ENCODE data around the gene GPA33. TPM values are rescaled to one million over a fixed set of nuclear protein-coding genes. Genes with fewer than 3 reads are reported as not detected.
A peak's percentile ranks its signal among the peaks of the same experiment; 100 is the strongest.

Gene GPA33
- total RNA-seq, 4 donors from 2014 or later, result 15.7 to 397 (median 317) TPM

- Histone ChIP-seq H3K4me3 (peak overlapping the region; percentile 25 to 61 (median 42)), H3K27me3 (no peaks in the 10 kb centered on the region), H3K27ac (peak overlapping the region in 3 of 4 donors; percentile 42 to 71 (median 45)), H3K4me1 (peaks cover 0 to 6% (median 2%) of the 10 kb centered on the region in 4 donors), H3K36me3 (no peaks in the 10 kb centered on the region), H3K9me3 (no peaks in the 10 kb centered on the region)
- peak in 2 of 3 donors; percentile 81 to 87 for DNase-seq
- TF ChIP-seq CTCF (IDR thresholded peaks at IDR 0.05) (no peak), POLR2A (IDR thresholded peaks at IDR 0.05) (peak; percentile 49 to 50)
Measured at GRCh38 chr1:167121375-167122120, 31.4 kb upstream of the GPA33 start.

GRCh38 chr1:167120899-167121298 lies 30.7 kb upstream of the GPA33 start:
- Histone ChIP-seq H3K4me3 (peak overlapping the region; percentile 25 to 61 (median 42)), H3K4me1 (peaks cover 0 to 6% (median 2%) of the 10 kb centered on the region in 4 donors), H3K36me3 (no peaks in the 10 kb centered on the region), H3K9me3 (no peaks in the 10 kb centered on the region), H3K27ac (peak overlapping the region in 3 of 4 donors; percentile 42 to 71 (median 45)), H3K27me3 (no peaks in the 10 kb centered on the region)
- peak in 2 of 6 experiments; percentile 21 to 31 for TF ChIP-seq CTCF (IDR thresholded peaks at IDR 0.05)
- TF ChIP-seq POLR2A (IDR thresholded peaks at IDR 0.05), result no peak
- DNase-seq, result no peak

- Histone ChIP-seq H3K9me3 (no peaks in the 10 kb centered on the region), H3K4me1 (peaks cover 0 to 6% (median 2%) of the 10 kb centered on the region in 4 donors), H3K4me3 (no peak overlapping the region), H3K27ac (peak overlapping the region in 2 of 4 donors; percentile 44 to 50), H3K36me3 (no peaks in the 10 kb centered on the region), H3K27me3 (no peaks in the 10 kb centered on the region)
- DNase-seq, result no peak
- no peak for TF ChIP-seq POLR2A (IDR thresholded peaks at IDR 0.05)
- no peak for TF ChIP-seq CTCF (IDR thresholded peaks at IDR 0.05)
Measured at GRCh38 chr1:167119696-167120095, 29.5 kb upstream of the GPA33 start.

DNA sequence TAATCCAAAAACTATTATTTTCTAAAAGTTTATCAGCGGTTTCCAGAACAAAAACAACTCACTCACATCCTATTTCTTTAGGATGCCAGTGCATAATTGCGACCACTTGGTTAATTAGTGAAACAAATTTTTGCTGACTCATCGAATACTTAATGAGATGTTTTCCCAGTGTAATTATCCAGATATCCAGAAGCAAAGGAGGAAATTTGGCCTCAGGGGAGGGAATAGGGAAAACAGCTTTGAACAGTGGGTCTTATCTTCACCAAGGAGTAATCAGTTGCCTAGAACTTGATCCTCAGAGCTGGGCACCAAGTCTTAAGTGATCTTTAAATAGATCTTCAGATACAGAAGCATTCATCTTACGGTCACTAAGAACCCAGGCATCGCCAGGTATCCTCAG lies 28.0 kb upstream of the GPA33 start:
- H3K27me3 ChIP-seq, result no peaks in the 10 kb centered on the region
- no peaks in the 10 kb centered on the region for H3K36me3 ChIP-seq
- peaks cover 0 to 6% (median 2%) of the 10 kb centered on the region in 4 donors for H3K4me1 ChIP-seq
- no peak for DNase-seq
- TF ChIP-seq POLR2A (IDR thresholded peaks at IDR 0.05), result no peak
- TF ChIP-seq CTCF (IDR thresholded peaks at IDR 0.05), result no peak
- no peak overlapping the region for H3K4me3 ChIP-seq
- H3K9me3 ChIP-seq, result no peaks in the 10 kb centered on the region
- H3K27ac ChIP-seq, result no peak overlapping the region

- peaks cover 0 to 6% (median 2%) of the 10 kb centered on the region in 4 donors for H3K4me1 ChIP-seq
- no peaks in the 10 kb centered on the region for H3K36me3 ChIP-seq
- DNase-seq, result no peak
- H3K27ac ChIP-seq, result no peak overlapping the region
- TF ChIP-seq CTCF (IDR thresholded peaks at IDR 0.05), result no peak
- TF ChIP-seq POLR2A (IDR thresholded peaks at IDR 0.05), result no peak
- H3K4me3 ChIP-seq, result no peak overlapping the region
- H3K9me3 ChIP-seq, result no peaks in the 10 kb centered on the region
- H3K27me3 ChIP-seq, result no peaks in the 10 kb centered on the region
Measured at GRCh38 chr1:167117225-167117624, 27.0 kb upstream of the GPA33 start.

Measured in Peyer's patch (tissue), 4 donors.